Measurements from ENCODE around the gene ZIC5.

The ZIC5 gene

DNA sequence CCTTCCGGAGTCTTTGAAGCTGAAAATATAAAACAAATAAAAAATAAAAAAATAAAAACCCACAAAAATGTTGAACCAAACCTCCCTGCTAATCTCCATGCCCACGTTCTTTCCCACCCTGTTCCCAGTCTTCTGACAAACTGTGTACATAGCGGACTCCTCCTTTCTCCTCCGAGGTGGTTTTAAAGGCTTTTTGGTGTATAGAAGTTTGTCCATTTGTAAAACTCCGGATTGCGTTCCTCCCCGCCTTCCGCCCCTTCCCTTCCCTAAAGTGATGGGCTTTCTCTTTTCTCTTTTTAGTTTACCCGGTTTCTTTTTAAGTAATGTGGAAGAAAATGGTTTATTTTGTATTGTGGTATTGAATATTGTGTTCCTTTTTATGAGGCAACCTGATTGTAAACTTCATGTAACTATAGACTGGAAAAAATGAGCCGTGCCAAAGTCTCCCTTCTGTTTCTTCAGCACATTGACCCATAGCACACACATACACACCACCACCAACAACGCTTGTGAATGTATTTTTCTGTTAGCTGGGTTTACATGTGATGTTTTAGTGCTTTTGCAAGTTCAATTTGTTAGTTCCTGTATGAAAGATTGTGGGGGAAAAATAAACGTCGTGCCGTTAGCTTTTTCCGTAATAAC is 14.4 kb upstream of the ZIC5 start:
- H3K4me1 ChIP-seq (ENCODE audit: insufficient read depth, low read length, severe bottlenecking): no peaks in the 10 kb centered on the region
- no peaks in the 10 kb centered on the region for H3K36me3 ChIP-seq (ENCODE audit: insufficient read depth, low read length)
- no peaks in the 10 kb centered on the region for H3K9me2 ChIP-seq (ENCODE audit: low read depth, low read length)
- H2AFZ ChIP-seq (ENCODE audit: low read length): no peak overlapping the region
- no peak overlapping the region for H3K4me3 ChIP-seq (ENCODE audit: low read depth, low read length, poor library complexity, severe bottlenecking)
- no peak overlapping the region for H3K27ac ChIP-seq (ENCODE audit: low read depth, low read length, poor library complexity, severe bottlenecking)
- no peaks in the 10 kb centered on the region for H3K79me2 ChIP-seq (ENCODE audit: insufficient read depth, low read length)
- no peaks in the 10 kb centered on the region for H3F3A ChIP-seq (ENCODE audit: insufficient read depth, low read length)
- H3K9me3 ChIP-seq (ENCODE audit: low read length): 0 out of 2 replicates have a peak, but pooled peaks cover 2% of the 10 kb centered on the region
- H4K20me1 ChIP-seq (ENCODE audit: insufficient read depth, low read length): no peaks in the 10 kb centered on the region
- H3K4me2 ChIP-seq (ENCODE audit: low read length): no peak overlapping the region
- TF ChIP-seq EZH2 (IDR thresholded peaks at IDR 0.05; ENCODE audit: borderline replicate concordance, low read length): no peak
- TF ChIP-seq, protein P1, sequence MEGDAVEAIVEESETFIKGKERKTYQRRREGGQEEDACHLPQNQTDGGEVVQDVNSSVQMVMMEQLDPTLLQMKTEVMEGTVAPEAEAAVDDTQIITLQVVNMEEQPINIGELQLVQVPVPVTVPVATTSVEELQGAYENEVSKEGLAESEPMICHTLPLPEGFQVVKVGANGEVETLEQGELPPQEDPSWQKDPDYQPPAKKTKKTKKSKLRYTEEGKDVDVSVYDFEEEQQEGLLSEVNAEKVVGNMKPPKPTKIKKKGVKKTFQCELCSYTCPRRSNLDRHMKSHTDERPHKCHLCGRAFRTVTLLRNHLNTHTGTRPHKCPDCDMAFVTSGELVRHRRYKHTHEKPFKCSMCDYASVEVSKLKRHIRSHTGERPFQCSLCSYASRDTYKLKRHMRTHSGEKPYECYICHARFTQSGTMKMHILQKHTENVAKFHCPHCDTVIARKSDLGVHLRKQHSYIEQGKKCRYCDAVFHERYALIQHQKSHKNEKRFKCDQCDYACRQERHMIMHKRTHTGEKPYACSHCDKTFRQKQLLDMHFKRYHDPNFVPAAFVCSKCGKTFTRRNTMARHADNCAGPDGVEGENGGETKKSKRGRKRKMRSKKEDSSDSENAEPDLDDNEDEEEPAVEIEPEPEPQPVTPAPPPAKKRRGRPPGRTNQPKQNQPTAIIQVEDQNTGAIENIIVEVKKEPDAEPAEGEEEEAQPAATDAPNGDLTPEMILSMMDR (IDR thresholded peaks at IDR 0.05; ENCODE audit: low read length): no peak
- H3K27me3 ChIP-seq (ENCODE audit: insufficient read depth, low read length): peaks cover 6% of the 10 kb centered on the region; the same call in 1 of the 2 replicates
- no peak overlapping the region for H3K9ac ChIP-seq (ENCODE audit: low read length)

DNA sequence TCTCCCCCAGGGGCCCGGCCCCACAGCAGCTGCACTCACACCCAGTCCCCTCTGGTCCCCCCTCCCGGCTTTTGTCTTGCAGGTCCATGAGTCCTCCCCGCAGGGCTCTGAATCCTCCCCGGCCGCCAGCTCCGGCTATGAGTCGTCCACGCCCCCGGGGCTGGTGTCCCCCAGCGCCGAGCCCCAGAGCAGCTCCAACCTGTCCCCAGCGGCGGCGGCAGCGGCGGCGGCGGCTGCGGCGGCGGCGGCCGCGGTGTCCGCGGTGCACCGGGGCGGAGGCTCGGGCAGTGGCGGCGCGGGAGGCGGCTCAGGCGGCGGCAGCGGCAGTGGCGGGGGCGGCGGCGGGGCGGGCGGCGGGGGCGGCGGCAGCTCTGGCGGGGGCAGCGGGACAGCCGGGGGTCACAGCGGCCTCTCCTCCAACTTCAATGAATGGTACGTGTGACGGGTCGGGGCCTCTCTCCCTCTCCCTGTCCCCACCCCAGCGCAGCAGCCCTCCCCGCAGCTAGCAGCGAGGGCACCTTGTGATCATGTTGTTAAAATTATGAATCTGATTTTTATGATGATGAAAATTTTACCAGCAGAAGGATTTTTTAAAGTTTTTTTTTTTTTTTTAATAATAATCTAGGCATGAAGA is 13.8 kb upstream of the ZIC5 start:
- H3K9me3 ChIP-seq (ENCODE audit: low read length): 0 out of 2 replicates have a peak, but pooled peaks cover 2% of the 10 kb centered on the region
- TF ChIP-seq, protein P1 (IDR thresholded peaks at IDR 0.05; ENCODE audit: low read length): no peak
- no peak for TF ChIP-seq EZH2 (IDR thresholded peaks at IDR 0.05; ENCODE audit: borderline replicate concordance, low read length)
- H3K9me2 ChIP-seq (ENCODE audit: low read depth, low read length): no peaks in the 10 kb centered on the region
- H3K4me2 ChIP-seq (ENCODE audit: low read length): no peak overlapping the region
- H3K4me1 ChIP-seq (ENCODE audit: insufficient read depth, low read length, severe bottlenecking): no peaks in the 10 kb centered on the region
- no peak overlapping the region for H2AFZ ChIP-seq (ENCODE audit: low read length)
- H3K9ac ChIP-seq (ENCODE audit: low read length): no peak overlapping the region
- no peaks in the 10 kb centered on the region for H3K36me3 ChIP-seq (ENCODE audit: insufficient read depth, low read length)
- no peaks in the 10 kb centered on the region for H3K79me2 ChIP-seq (ENCODE audit: insufficient read depth, low read length)
- no peaks in the 10 kb centered on the region for H4K20me1 ChIP-seq (ENCODE audit: insufficient read depth, low read length)
- no peaks in the 10 kb centered on the region for H3F3A ChIP-seq (ENCODE audit: insufficient read depth, low read length)
- no peak overlapping the region for H3K27ac ChIP-seq (ENCODE audit: low read depth, low read length, poor library complexity, severe bottlenecking)
- peaks cover 6% of the 10 kb centered on the region; the same call in 1 of the 2 replicates for H3K27me3 ChIP-seq (ENCODE audit: insufficient read depth, low read length)
- H3K4me3 ChIP-seq (ENCODE audit: low read depth, low read length, poor library complexity, severe bottlenecking): no peak overlapping the region

DNA sequence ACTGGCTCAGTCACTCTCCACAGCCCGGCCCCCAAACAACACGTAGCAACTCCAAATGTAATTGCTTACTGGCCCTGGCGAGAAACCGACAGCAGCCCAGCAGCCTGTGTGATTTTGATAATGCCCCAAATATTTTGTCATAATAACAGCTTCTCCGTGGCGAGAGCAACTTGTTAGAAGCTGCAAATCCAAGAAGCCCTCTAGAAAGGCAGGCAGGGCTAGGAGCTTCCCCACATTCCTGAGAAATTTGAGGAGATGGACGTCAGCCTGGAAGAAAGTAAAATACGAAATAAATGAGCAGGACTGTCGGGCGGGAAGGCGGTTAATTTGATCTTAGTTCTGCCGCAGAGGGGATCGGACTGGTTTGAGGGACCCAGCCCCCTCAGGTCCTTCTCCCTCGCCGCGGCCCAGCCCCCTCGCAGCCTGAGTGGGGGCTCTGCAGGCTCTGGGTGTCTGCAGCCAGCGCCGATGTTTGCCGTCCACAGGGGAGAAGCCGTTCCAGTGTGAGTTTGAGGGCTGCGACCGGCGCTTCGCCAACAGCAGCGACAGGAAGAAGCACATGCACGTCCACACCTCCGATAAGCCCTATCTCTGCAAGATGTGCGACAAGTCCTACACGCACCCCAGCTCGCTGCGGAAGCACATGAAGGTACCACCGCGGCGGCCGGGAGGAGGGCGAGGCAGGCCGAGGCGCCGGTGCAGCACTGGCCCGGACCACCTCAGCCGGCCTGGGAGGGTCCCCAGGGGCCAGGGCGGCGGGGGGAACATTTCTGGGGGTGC is 13.1 kb upstream of the ZIC5 start:
- Histone ChIP-seq H3K4me3 (ENCODE audit: low read depth, low read length, poor library complexity, severe bottlenecking) (no peak overlapping the region), H3K9me2 (ENCODE audit: low read depth, low read length) (no peaks in the 10 kb centered on the region), H3K4me2 (ENCODE audit: low read length) (no peak overlapping the region), H3K4me1 (ENCODE audit: insufficient read depth, low read length, severe bottlenecking) (no peaks in the 10 kb centered on the region), H3K27ac (ENCODE audit: low read depth, low read length, poor library complexity, severe bottlenecking) (no peak overlapping the region), H2AFZ (ENCODE audit: low read length) (no peak overlapping the region), H4K20me1 (ENCODE audit: insufficient read depth, low read length) (no peaks in the 10 kb centered on the region), H3K9me3 (ENCODE audit: low read length) (0 out of 2 replicates have a peak, but pooled peaks cover 2% of the 10 kb centered on the region), H3K9ac (ENCODE audit: low read length) (no peak overlapping the region), H3F3A (ENCODE audit: insufficient read depth, low read length) (no peaks in the 10 kb centered on the region), H3K36me3 (ENCODE audit: insufficient read depth, low read length) (no peaks in the 10 kb centered on the region), H3K27me3 (ENCODE audit: insufficient read depth, low read length) (peaks cover 2% of the 10 kb centered on the region; the same call in 1 of the 2 replicates), H3K79me2 (ENCODE audit: insufficient read depth, low read length) (no peaks in the 10 kb centered on the region)
- TF ChIP-seq EZH2 (IDR thresholded peaks at IDR 0.05; ENCODE audit: borderline replicate concordance, low read length): no peak

All from OCI-LY1 (cell line).